Neural cell (in vitro differentiated cells): Measurements from ENCODE around the gene RBMS3. TPM values are rescaled to one million over a fixed set of nuclear protein-coding genes. Genes with fewer than 3 reads are reported as not detected.

Source experiments
- H2AFZ ChIP-seq: fragments of 200-600, 300-800 bp; sonication (generic), shearing (Covaris generic); 2 replicates; pipeline ENCODE4 v1.6.0; 2014; ENCODE audit warnings: low read depth, mild to moderate bottlenecking, antibody characterized with exemption, low read length, moderate library complexity
- H3F3A ChIP-seq: fragments of 200-600 bp; shearing (Covaris generic); 2 replicates; pipeline ENCODE4 v1.6.1; 2016; ENCODE audit warnings: mild to moderate bottlenecking, moderate library complexity, mixed read lengths, antibody characterized with exemption, low read length; ENCODE audit not compliant: insufficient read depth, poor library complexity, severe bottlenecking
- H3K27ac ChIP-seq: fragments of 200-600, 300-800 bp; sonication (generic), shearing (Covaris generic); 2 replicates; pipeline ENCODE4 v1.5.1; 2014; ENCODE audit warnings: mild to moderate bottlenecking, low read length, moderate library complexity
- H3K27me3 ChIP-seq: fragments of 300-800, 200-600 bp; sonication (generic), shearing (Covaris generic); 2 replicates; pipeline ENCODE4 v1.6.0; 2014; ENCODE audit warnings: mild to moderate bottlenecking, low read depth, low read length, moderate library complexity; ENCODE audit not compliant: insufficient read depth
- H3K36me3 ChIP-seq: fragments of 300-800, 200-600 bp; sonication (generic), shearing (Covaris generic); 2 replicates; pipeline ENCODE4 v1.5.1; 2014; ENCODE audit warnings: mild to moderate bottlenecking, antibody characterized with exemption, low read length, moderate library complexity; ENCODE audit not compliant: insufficient read depth
- H3K4me2 ChIP-seq: fragments of 300-800, 200-600 bp; sonication (generic), shearing (Covaris generic); 2 replicates; pipeline ENCODE4 v1.6.0; 2014; ENCODE audit warnings: mild to moderate bottlenecking, low read length
- H3K4me3 ChIP-seq: fragments of 300-800, 200-600 bp; sonication (generic), shearing (Covaris generic); 2 replicates; pipeline ENCODE4 v1.5.1; 2014; ENCODE audit warnings: mild to moderate bottlenecking, low read length, moderate library complexity
- H3K79me2 ChIP-seq: fragments of 200-600 bp; shearing (Covaris generic); replicated peaks from 2 replicates; pipeline ENCODE4 v1.6.0; 2014; ENCODE audit warnings: mild to moderate bottlenecking, low read length, moderate library complexity; ENCODE audit not compliant: insufficient read depth
- H3K9ac ChIP-seq: fragments of 300-800, 200-600 bp; sonication (generic), shearing (Covaris generic); 2 replicates; pipeline ENCODE4 v1.6.1; 2016; ENCODE audit warnings: mild to moderate bottlenecking, low read length, mixed read lengths
- H3K9me2 ChIP-seq: fragments of 200-600 bp; shearing (Covaris generic); 2 replicates; pipeline ENCODE4 v1.6.1; 2016; ENCODE audit warnings: mild to moderate bottlenecking, low read length, mixed read lengths; ENCODE audit not compliant: insufficient read depth
- H3K9me3 ChIP-seq: fragments of 200-600, 300-800 bp; sonication (generic), shearing (Covaris generic); 2 replicates; pipeline ENCODE4 v1.6.1; 2016; ENCODE audit warnings: mild to moderate bottlenecking, mixed run types, low read length, moderate library complexity, mixed read lengths
- H4K20me1 ChIP-seq: fragments of 200-600 bp; shearing (Covaris generic); 2 replicates; pipeline ENCODE4 v1.6.1; 2016; ENCODE audit warnings: mild to moderate bottlenecking, mixed run types; ENCODE audit not compliant: insufficient read depth
- CTCF ChIP-seq: fragments of 450-650 bp; IDR thresholded peaks from 2 replicates; pipeline ENCODE4 v1.5.1; 2014; ENCODE audit warnings: antibody characterized with exemption, mild to moderate bottlenecking, moderate library complexity; ENCODE audit not compliant: poor library complexity, severe bottlenecking
- EP300 ChIP-seq: fragments of 450-650 bp; conservative IDR thresholded peaks from 2 replicates; pipeline ENCODE4 v1.6.1; 2014; ENCODE audit warnings: antibody characterized with exemption, mild to moderate bottlenecking, moderate library complexity; ENCODE audit not compliant: poor library complexity, severe bottlenecking
- EZH2 ChIP-seq: fragments of 200-600, 300-800 bp; shearing (Covaris generic), sonication (generic); IDR thresholded peaks from 2 replicates; pipeline ENCODE4 v1.6.1; 2014; ENCODE audit warnings: antibody characterized with exemption, low read length, borderline replicate concordance, mild to moderate bottlenecking; ENCODE audit not compliant: insufficient read depth, poor library complexity, severe bottlenecking
- MXI1 ChIP-seq: fragments of 450-650 bp; conservative IDR thresholded peaks from 2 replicates; pipeline ENCODE4 v1.6.1; 2014; ENCODE audit warnings: antibody characterized with exemption, mild to moderate bottlenecking; ENCODE audit not compliant: poor library complexity, severe bottlenecking
- POLR2AphosphoS5 ChIP-seq: IDR thresholded peaks from 2 replicates; pipeline ENCODE4 v1.6.1; 2012
- RAD21 ChIP-seq: fragments of 450-650 bp; conservative IDR thresholded peaks from 2 replicates; pipeline ENCODE4 v1.6.1; 2014; ENCODE audit warnings: antibody characterized with exemption, mild to moderate bottlenecking, moderate library complexity
- REST ChIP-seq: IDR thresholded peaks from 2 replicates; pipeline ENCODE4 v1.6.1; 2012; ENCODE audit warnings: borderline replicate concordance
- SMC3 ChIP-seq: fragments of 450-650 bp; conservative IDR thresholded peaks from 2 replicates; pipeline ENCODE4 v1.6.1; 2014; ENCODE audit warnings: antibody characterized with exemption, mild to moderate bottlenecking, moderate library complexity; ENCODE audit not compliant: poor library complexity
- TAF1 ChIP-seq: IDR thresholded peaks from 2 replicates; pipeline ENCODE4 v1.6.1; 2012; ENCODE audit warnings: low read depth
- polyA plus RNA-seq: library from polyadenylated mRNA; depleted of rRNA; stranded (reverse); fragments of >200 nt; gene quantifications from 2 replicates; pipeline ENCODE4 v1.2.3, GENCODE V29; 2014

The RBMS3 gene
- polyA plus RNA-seq, 1 donor from 2014 or later = 0.53 TPM

DNA sequence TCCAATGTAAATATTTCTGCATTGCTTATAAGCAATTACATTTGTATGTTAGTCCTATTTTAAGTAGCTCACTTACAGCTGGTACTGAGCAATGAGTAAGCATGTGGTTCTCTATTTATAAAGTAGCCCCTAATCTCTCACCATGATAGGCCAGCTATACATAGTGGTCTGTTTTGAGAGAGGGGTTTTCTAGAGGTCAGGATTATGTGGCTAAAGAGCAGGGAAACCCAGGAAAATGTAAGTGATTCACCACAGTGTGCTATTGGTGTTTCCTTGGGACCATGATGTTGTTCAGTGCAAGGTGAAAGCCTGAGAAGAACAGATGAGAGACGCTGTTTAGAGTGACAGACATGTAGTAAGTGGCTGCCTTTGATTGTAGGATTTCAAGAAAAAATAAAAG lies 26.4 kb downstream of the RBMS3 start:
- no peak overlapping the region for H3K4me3 ChIP-seq
- H4K20me1 ChIP-seq = no peaks in the 10 kb centered on the region
- no peaks in the 10 kb centered on the region for H3K79me2 ChIP-seq
- no peaks in the 10 kb centered on the region for H3K9me3 ChIP-seq
- no peaks in the 10 kb centered on the region for H3K27me3 ChIP-seq
- TF ChIP-seq TAF1 (no peak), POLR2AphosphoS5 (no peak), EZH2 (no peak), EP300 (no peak), SMC3 (no peak), REST (no peak)
- H3K9ac ChIP-seq = no peak overlapping the region
- no peaks in the 10 kb centered on the region for H3F3A ChIP-seq
- no peaks in the 10 kb centered on the region for H3K36me3 ChIP-seq
- H3K27ac ChIP-seq = no peak overlapping the region
- no peak overlapping the region for H2AFZ ChIP-seq
- no peak overlapping the region for H3K4me2 ChIP-seq
- H3K9me2 ChIP-seq = no peaks in the 10 kb centered on the region

GRCh38 chr3:29310865-29311264 lies 30.0 kb downstream of the RBMS3 start:
- H3K27ac ChIP-seq = no peak overlapping the region
- TF ChIP-seq REST = no peak
- TF ChIP-seq TAF1 = no peak
- TF ChIP-seq EZH2 = no peak
- no peak for TF ChIP-seq CTCF
- TF ChIP-seq RAD21 = no peak
- no peak for TF ChIP-seq SMC3
- no peak for TF ChIP-seq MXI1
- TF ChIP-seq EP300 = no peak
- TF ChIP-seq POLR2AphosphoS5 = no peak
- no peaks in the 10 kb centered on the region for H3K79me2 ChIP-seq
- H3K36me3 ChIP-seq = no peaks in the 10 kb centered on the region
- H4K20me1 ChIP-seq = no peaks in the 10 kb centered on the region
- H3K9ac ChIP-seq = no peak overlapping the region
- H3K9me2 ChIP-seq = no peaks in the 10 kb centered on the region
- no peak overlapping the region for H3K4me3 ChIP-seq
- no peaks in the 10 kb centered on the region for H3K27me3 ChIP-seq
- no peaks in the 10 kb centered on the region for H3K9me3 ChIP-seq
- H3F3A ChIP-seq = no peaks in the 10 kb centered on the region
- no peak overlapping the region for H3K4me2 ChIP-seq
- H2AFZ ChIP-seq = no peak overlapping the region
